ENCODE measurements around the gene LDLRAD3.

- TF ChIP-seq, protein P1, sequence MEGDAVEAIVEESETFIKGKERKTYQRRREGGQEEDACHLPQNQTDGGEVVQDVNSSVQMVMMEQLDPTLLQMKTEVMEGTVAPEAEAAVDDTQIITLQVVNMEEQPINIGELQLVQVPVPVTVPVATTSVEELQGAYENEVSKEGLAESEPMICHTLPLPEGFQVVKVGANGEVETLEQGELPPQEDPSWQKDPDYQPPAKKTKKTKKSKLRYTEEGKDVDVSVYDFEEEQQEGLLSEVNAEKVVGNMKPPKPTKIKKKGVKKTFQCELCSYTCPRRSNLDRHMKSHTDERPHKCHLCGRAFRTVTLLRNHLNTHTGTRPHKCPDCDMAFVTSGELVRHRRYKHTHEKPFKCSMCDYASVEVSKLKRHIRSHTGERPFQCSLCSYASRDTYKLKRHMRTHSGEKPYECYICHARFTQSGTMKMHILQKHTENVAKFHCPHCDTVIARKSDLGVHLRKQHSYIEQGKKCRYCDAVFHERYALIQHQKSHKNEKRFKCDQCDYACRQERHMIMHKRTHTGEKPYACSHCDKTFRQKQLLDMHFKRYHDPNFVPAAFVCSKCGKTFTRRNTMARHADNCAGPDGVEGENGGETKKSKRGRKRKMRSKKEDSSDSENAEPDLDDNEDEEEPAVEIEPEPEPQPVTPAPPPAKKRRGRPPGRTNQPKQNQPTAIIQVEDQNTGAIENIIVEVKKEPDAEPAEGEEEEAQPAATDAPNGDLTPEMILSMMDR (IDR thresholded peaks at IDR 0.05; ENCODE audit: borderline replicate concordance, extremely low read depth, low read length, poor library complexity, severe bottlenecking): no peak
- TF ChIP-seq EZH2 (IDR thresholded peaks at IDR 0.05; ENCODE audit: borderline replicate concordance, low read depth, low read length, severe bottlenecking): no peak
Measured at GRCh38 chr11:36006556-36006955, 62.7 kb downstream of the LDLRAD3 start.

All from DND-41 (cell line).